WERI-Rb-1 (cell line): Measurements from ENCODE around the gene ELOVL2.
A peak's percentile ranks its signal among the peaks of the same experiment; 100 is the strongest.

Experiments used
- DNase-seq: peaks from one replicate; pipeline ENCODE4 v3.0.0-alpha.2; 2020
- H3K27ac ChIP-seq: fragments of 250-450 bp; sonication (Bioruptor Pico); 2 replicates; pipeline ENCODE4 v1.5.1; 2020; ENCODE audit warnings: mild to moderate bottlenecking, moderate library complexity
- H3K27me3 ChIP-seq: fragments of 250-450 bp; sonication (Bioruptor Pico); 2 replicates; pipeline ENCODE4 v1.5.1; 2021; ENCODE audit warnings: mild to moderate bottlenecking, low read depth, moderate library complexity; ENCODE audit not compliant: insufficient read depth, severe bottlenecking
- H3K36me3 ChIP-seq: fragments of 250-450 bp; sonication (Bioruptor Pico); 2 replicates; pipeline ENCODE4 v1.5.1; 2020; ENCODE audit warnings: mild to moderate bottlenecking, moderate library complexity
- H3K4me3 ChIP-seq: 2 replicates; pipeline ENCODE4 v1.5.1; 2011; ENCODE audit warnings: low read depth, mild to moderate bottlenecking, control low read depth, low read length
- H3K9me3 ChIP-seq: fragments of 250-450 bp; sonication (Bioruptor Pico); 2 replicates; pipeline ENCODE4 v1.5.1; 2021; ENCODE audit warnings: mild to moderate bottlenecking, moderate library complexity; ENCODE audit not compliant: severe bottlenecking
- TF ChIP-seq, protein P1 (sequence below): IDR thresholded peaks from 2 replicates; pipeline ENCODE4 v1.5.1; 2011; ENCODE audit warnings: low read depth, mild to moderate bottlenecking, control low read depth, inconsistent platforms, low read length

The ELOVL2 gene

DNA sequence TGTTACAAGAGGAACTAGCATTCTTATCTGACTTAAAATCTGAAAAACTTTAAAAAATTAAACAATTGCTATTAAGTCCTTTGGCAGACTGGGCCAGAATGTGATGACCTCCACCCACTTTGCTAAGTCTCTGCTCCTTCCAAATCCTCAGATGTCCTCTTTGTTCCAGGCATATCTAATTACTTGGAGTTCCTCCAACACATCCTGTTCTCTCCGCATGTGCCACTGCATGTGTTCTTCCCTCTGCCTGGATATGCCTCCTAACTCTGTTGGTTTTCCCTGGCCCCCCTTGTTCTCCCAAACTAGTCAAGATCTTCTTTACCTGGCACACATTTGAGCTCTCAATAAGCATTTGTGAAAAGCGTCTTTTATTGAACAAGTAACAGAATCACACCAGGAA lies 23.1 kb downstream of the ELOVL2 start:
- Histone ChIP-seq H3K9me3 (no peaks in the 10 kb centered on the region), H3K27ac (no peak overlapping the region), H3K4me3 (no peak overlapping the region), H3K36me3 (peaks cover 14% of the 10 kb centered on the region), H3K27me3 (no peaks in the 10 kb centered on the region)
- TF ChIP-seq, protein P1, sequence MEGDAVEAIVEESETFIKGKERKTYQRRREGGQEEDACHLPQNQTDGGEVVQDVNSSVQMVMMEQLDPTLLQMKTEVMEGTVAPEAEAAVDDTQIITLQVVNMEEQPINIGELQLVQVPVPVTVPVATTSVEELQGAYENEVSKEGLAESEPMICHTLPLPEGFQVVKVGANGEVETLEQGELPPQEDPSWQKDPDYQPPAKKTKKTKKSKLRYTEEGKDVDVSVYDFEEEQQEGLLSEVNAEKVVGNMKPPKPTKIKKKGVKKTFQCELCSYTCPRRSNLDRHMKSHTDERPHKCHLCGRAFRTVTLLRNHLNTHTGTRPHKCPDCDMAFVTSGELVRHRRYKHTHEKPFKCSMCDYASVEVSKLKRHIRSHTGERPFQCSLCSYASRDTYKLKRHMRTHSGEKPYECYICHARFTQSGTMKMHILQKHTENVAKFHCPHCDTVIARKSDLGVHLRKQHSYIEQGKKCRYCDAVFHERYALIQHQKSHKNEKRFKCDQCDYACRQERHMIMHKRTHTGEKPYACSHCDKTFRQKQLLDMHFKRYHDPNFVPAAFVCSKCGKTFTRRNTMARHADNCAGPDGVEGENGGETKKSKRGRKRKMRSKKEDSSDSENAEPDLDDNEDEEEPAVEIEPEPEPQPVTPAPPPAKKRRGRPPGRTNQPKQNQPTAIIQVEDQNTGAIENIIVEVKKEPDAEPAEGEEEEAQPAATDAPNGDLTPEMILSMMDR = no peak
- DNase-seq = no peak

DNA sequence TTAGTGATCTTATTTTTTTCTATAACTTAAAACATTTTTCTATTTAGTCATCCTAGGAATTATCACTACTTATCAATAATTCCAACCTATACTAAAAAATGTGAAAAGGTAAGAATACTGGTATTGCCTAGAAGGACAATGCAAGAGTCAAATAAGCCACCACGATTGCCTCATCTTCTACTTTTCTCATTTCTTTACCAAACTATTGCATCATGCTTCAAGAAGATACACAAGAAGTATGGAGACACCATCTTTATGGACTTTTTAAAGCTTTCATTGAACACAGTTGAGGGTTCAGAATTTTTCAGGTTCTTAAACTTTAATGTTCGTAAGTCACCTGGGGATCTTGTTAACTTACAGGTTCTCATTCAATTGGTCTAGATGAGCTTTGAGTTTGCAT lies 25.9 kb downstream of the ELOVL2 start:
- H3K27ac ChIP-seq = no peak overlapping the region
- no peak overlapping the region for H3K4me3 ChIP-seq
- H3K9me3 ChIP-seq = no peaks in the 10 kb centered on the region
- TF ChIP-seq, protein P1 = no peak
- peaks cover 14% of the 10 kb centered on the region for H3K36me3 ChIP-seq
- no peaks in the 10 kb centered on the region for H3K27me3 ChIP-seq
- DNase-seq = no peak

DNA sequence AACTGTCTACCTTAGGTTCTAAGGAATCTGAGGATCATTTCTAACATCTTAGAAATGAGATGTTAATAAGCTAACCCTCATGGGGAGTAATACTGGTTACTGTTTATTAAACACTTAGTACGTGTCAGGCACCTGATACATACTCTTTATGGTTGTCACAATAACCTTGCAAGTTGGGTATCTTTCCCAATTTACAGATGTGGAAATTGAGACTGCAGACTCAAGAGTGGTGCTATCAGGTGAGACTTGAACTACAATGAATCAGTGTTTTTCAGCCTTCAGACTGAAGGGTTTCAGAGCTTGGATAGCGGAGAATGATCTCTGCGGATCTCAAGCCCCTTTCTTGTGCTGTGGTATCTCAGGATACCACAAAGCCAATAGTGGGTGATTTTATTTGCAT lies 27.0 kb downstream of the ELOVL2 start:
- no peak overlapping the region for H3K27ac ChIP-seq
- no peak for DNase-seq
- H3K36me3 ChIP-seq = peaks cover 15% of the 10 kb centered on the region
- H3K9me3 ChIP-seq = no peaks in the 10 kb centered on the region
- H3K4me3 ChIP-seq = no peak overlapping the region
- TF ChIP-seq, protein P1 = no peak
- no peaks in the 10 kb centered on the region for H3K27me3 ChIP-seq

DNA sequence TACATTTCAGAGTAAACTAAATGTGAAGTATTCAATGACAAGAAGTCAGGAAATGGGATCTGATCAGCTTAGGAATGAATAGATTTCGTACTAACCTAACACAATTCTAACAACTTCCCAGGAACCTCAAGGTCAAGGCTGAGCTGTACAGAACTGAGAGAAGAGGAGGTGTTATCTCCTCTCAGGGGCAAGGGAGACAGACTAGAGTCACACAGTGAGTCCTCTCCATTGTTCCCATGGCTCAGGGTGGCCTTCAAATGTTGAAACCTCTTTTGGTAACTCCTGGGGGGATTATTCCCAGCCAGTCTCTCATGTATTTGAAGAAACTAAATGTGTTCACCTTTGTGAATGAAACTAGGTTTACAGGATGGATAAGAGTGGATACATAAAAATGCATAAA lies 27.7 kb downstream of the ELOVL2 start:
- Histone ChIP-seq H3K4me3 (no peak overlapping the region), H3K9me3 (no peaks in the 10 kb centered on the region), H3K27ac (no peak overlapping the region), H3K27me3 (no peaks in the 10 kb centered on the region), H3K36me3 (peaks cover 11% of the 10 kb centered on the region)
- no peak for DNase-seq
- TF ChIP-seq, protein P1 = no peak

DNA sequence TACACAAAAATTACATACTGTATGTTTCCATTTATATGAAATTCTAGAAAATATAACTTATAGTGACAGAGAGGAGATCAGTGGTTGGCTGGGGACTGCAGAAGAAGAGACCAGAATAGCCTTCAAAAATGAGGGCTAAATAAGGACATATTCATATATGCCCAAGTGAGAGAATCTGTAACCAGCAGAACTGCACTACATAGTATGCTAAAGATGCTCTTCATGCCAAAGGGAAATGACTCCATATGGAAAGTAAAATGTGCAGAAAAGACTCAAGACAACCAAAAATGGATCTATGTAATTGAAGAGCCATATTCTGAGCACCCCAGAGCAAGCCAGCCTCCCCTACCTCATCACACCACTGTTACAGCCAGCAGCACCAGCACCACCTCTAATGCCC lies 29.0 kb downstream of the ELOVL2 start:
- Histone ChIP-seq H3K4me3 (no peak overlapping the region), H3K27ac (no peak overlapping the region), H3K9me3 (no peaks in the 10 kb centered on the region), H3K27me3 (no peaks in the 10 kb centered on the region), H3K36me3 (peaks cover 15% of the 10 kb centered on the region)
- TF ChIP-seq, protein P1 = no peak
- no peak for DNase-seq

DNA sequence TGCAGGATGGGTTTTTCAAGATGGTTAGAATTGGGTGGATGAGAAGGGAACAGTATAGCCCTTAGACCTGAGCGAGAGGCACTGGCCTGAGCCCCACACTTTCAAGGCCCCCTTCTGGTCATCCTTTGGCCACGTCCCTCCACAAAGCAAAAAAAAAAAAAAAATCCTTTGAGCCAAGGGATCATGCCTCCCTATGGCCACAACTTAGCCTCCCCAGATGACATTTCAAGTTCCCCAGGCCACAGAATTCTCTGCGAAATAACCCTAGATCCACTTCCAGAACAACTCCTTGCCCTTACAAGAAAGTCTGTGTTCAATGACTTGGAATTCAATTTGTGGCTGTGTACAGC lies 30.4 kb downstream of the ELOVL2 start:
- DNase-seq = no peak
- Histone ChIP-seq H3K9me3 (no peaks in the 10 kb centered on the region), H3K27me3 (no peaks in the 10 kb centered on the region), H3K4me3 (no peak overlapping the region), H3K27ac (no peak overlapping the region), H3K36me3 (peaks cover 29% of the 10 kb centered on the region)
- TF ChIP-seq, protein P1 = peak; percentile 24; the same call in 1 of the 2 replicates
